ENCODE data around the gene EMP1.

- TF ChIP-seq, protein P1, sequence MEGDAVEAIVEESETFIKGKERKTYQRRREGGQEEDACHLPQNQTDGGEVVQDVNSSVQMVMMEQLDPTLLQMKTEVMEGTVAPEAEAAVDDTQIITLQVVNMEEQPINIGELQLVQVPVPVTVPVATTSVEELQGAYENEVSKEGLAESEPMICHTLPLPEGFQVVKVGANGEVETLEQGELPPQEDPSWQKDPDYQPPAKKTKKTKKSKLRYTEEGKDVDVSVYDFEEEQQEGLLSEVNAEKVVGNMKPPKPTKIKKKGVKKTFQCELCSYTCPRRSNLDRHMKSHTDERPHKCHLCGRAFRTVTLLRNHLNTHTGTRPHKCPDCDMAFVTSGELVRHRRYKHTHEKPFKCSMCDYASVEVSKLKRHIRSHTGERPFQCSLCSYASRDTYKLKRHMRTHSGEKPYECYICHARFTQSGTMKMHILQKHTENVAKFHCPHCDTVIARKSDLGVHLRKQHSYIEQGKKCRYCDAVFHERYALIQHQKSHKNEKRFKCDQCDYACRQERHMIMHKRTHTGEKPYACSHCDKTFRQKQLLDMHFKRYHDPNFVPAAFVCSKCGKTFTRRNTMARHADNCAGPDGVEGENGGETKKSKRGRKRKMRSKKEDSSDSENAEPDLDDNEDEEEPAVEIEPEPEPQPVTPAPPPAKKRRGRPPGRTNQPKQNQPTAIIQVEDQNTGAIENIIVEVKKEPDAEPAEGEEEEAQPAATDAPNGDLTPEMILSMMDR (IDR thresholded peaks at IDR 0.05 in 4 of 5, conservative IDR thresholded peaks at IDR 0.05 in 1 of 5): no peak
- TF ChIP-seq POLR2A (IDR thresholded peaks at IDR 0.05): no peak
These were observed 41.7 kb upstream of the EMP1 start for GRCh38 chr12:13154831-13155230.
